HCT116 (cell line): Measurements from ENCODE around the gene ENPP6. TPM values are rescaled to one million over a fixed set of nuclear protein-coding genes. Genes with fewer than 3 reads are reported as not detected.

Source experiments
- ATAC-seq: fragments of 200-7000 bp; cut with Tn5 transposase; 2 replicates; pipeline ENCODE4 v1.9.1; 2020; ENCODE audit warnings: mild to moderate bottlenecking, moderate library complexity
- BruUV-seq: library from RNA; stranded (reverse); fragments of 400-500 nt; replicated peaks from 2 replicates; lab custom pipeline; 2021; lab: Mats Ljungman, UMichigan
- CTCF ChIA-PET: fragments of 300-600 bp; sonication (Branson Sonifier 250); formaldehyde crosslinking; loops from one replicate; lab custom pipeline; 2021; ENCODE audit warnings: antibody characterized with exemption; lab: Charles Lee
- POLR2A ChIA-PET: fragments of 300-600, 350-600 bp; sonication (Branson Sonifier 250); formaldehyde crosslinking; loops from one replicate; lab custom pipeline; 2021; ENCODE audit warnings: antibody characterized with exemption; lab: Charles Lee
- RAD21 ChIA-PET, 2 experiments: fragments of 300-600 bp; sonication (Branson Sonifier 250); formaldehyde crosslinking; loops; one replicate each; lab custom pipeline; 2023; ENCODE audit warnings: low total read pairs in 2 of 2; ENCODE audit not compliant: uncharacterized antibody in 2 of 2, unreplicated experiment in 2 of 2, low non-redundant PET in 1 of 2; lab: Charles Lee
- DNase-seq: peaks from one replicate; pipeline ENCODE4 v3.0.0-alpha.2; 2010; ENCODE audit warnings: low read depth, low spot score
- H2AFZ ChIP-seq: fragments of 200-600 bp; shearing (Covaris generic), sonication (generic); 2 replicates; pipeline ENCODE4 v1.6.1; 2017; ENCODE audit warnings: low read depth, mixed run types, mixed read lengths, antibody characterized with exemption, low read length; ENCODE audit not compliant: poor library complexity, severe bottlenecking
- H3K27ac ChIP-seq: 2 replicates; pipeline ENCODE4 v1.5.1; 2012; ENCODE audit warnings: low read depth, low read length
- H3K27me3 ChIP-seq: fragments of 200-600 bp; sonication (generic); 2 replicates; pipeline ENCODE4 v1.6.1; 2016; ENCODE audit warnings: mixed run types, low read length, mixed read lengths; ENCODE audit not compliant: insufficient read depth
- H3K36me3 ChIP-seq, 2 experiments: fragments of 200-500 bp in 1 of 2; fragments of 200-600 bp in 1 of 2; sonication (Bioruptor generic) in 1 of 2; sonication (generic) in 1 of 2; 2 replicates each; pipeline versions ENCODE4 v1.5.1 to v1.6.1; 2014 to 2016; ENCODE audit warnings: low read length in 2 of 2, inconsistent platforms in 1 of 2, mixed read lengths in 1 of 2, mixed run types in 1 of 2; ENCODE audit not compliant: insufficient read depth in 2 of 2, control insufficient read depth in 1 of 2
- H3K4me1 ChIP-seq, 2 experiments: fragments of 200-600 bp in 1 of 2; sonication (generic) in 1 of 2; 2 replicates each; pipeline versions ENCODE4 v1.5.1 to v1.6.1; 2012 to 2017; ENCODE audit warnings: low read length in 2 of 2, inconsistent platforms in 1 of 2, mild to moderate bottlenecking in 1 of 2, mixed read lengths in 1 of 2, mixed run types in 1 of 2, moderate library complexity in 1 of 2; ENCODE audit not compliant: insufficient read depth in 2 of 2, control insufficient read depth in 1 of 2
- H3K4me2 ChIP-seq: fragments of 200-600 bp; sonication (generic); 2 replicates; pipeline ENCODE4 v1.6.1; 2017; ENCODE audit warnings: mixed run types, low read length, mixed read lengths
- H3K4me3 ChIP-seq, 2 experiments: fragments of 200-600 bp in 1 of 2; sonication (generic) in 1 of 2; replicated peaks in 1 of 2; 2 replicates each; pipeline ENCODE4 v1.5.1; 2011 to 2016; ENCODE audit warnings: low read length in 2 of 2, control low read depth in 1 of 2, low read depth in 1 of 2, mild to moderate bottlenecking in 1 of 2, mixed read lengths in 1 of 2, mixed run types in 1 of 2
- H3K79me2 ChIP-seq: fragments of 200-600 bp; sonication (generic); 2 replicates; pipeline ENCODE4 v1.6.1; 2017; ENCODE audit warnings: mild to moderate bottlenecking, mixed run types, low read length, moderate library complexity, mixed read lengths; ENCODE audit not compliant: insufficient read depth
- H3K9ac ChIP-seq: fragments of 200-600 bp; sonication (generic); 2 replicates; pipeline ENCODE4 v1.6.1; 2016; ENCODE audit warnings: low read length, mixed read lengths
- H3K9me2 ChIP-seq: fragments of 200-600 bp; sonication (generic), shearing (Covaris generic); 2 replicates; pipeline ENCODE4 v1.6.1; 2017; ENCODE audit warnings: mixed run types, mild to moderate bottlenecking, moderate library complexity; ENCODE audit not compliant: insufficient read depth
- H3K9me3 ChIP-seq, 2 experiments: fragments of 200-500 bp in 1 of 2; fragments of 200-600 bp in 1 of 2; sonication (Bioruptor generic) in 1 of 2; sonication (generic) in 1 of 2; 2 replicates each; pipeline ENCODE4 v1.6.1; 2014 to 2017; ENCODE audit warnings: low read length in 2 of 2, mixed read lengths in 2 of 2, inconsistent platforms in 1 of 2, low read depth in 1 of 2, mild to moderate bottlenecking in 1 of 2, mixed run types in 1 of 2, moderate library complexity in 1 of 2; ENCODE audit not compliant: control insufficient read depth in 1 of 2, insufficient read depth in 1 of 2
- H4K20me1 ChIP-seq: fragments of 200-600 bp; sonication (generic), shearing (Covaris generic); 2 replicates; pipeline ENCODE4 v1.6.1; 2017; ENCODE audit warnings: mixed run types, mild to moderate bottlenecking, moderate library complexity; ENCODE audit not compliant: insufficient read depth
- CEBPB ChIP-seq: IDR thresholded peaks from 2 replicates; pipeline ENCODE4 v1.6.1; 2012; ENCODE audit warnings: low read depth
- EGR1 ChIP-seq: IDR thresholded peaks from 2 replicates; pipeline ENCODE4 v1.6.1; 2012; ENCODE audit warnings: low read depth
- FOSL1 ChIP-seq: IDR thresholded peaks from 2 replicates; pipeline ENCODE4 v1.6.1; 2012; ENCODE audit warnings: low read depth
- POLR2A ChIP-seq: IDR thresholded peaks from 2 replicates; pipeline ENCODE4 v1.7.0; 2011; ENCODE audit warnings: borderline replicate concordance; ENCODE audit not compliant: insufficient read depth, insufficient read length; ENCODE audit errors: extremely low read depth
- SIN3A ChIP-seq: IDR thresholded peaks from 2 replicates; pipeline ENCODE4 v1.6.1; 2012; ENCODE audit warnings: low read depth
- SP1 ChIP-seq: IDR thresholded peaks from 2 replicates; pipeline ENCODE4 v1.6.1; 2012; ENCODE audit warnings: low read depth
- SRF ChIP-seq: IDR thresholded peaks from 2 replicates; pipeline ENCODE4 v1.6.1; 2012; ENCODE audit warnings: low read depth
- YY1 ChIP-seq: IDR thresholded peaks from 2 replicates; pipeline ENCODE4 v1.6.1; 2011; ENCODE audit warnings: low read length, low read depth, moderate library complexity, mild to moderate bottlenecking; ENCODE audit not compliant: insufficient replicate concordance; ENCODE audit errors: extremely low read depth
- ZNF274 ChIP-seq: fragments of 200-500 bp; sonication (Bioruptor generic); IDR thresholded peaks from 2 replicates; pipeline ENCODE4 v1.6.1; 2014; ENCODE audit warnings: mild to moderate bottlenecking, low read depth, low read length, inconsistent platforms
- intact Hi-C: fragments of 100-400 bp; cut with micrococcal nuclease; formaldehyde crosslinking; loops from 2 replicates; pipeline ENCODE4 v1.10.0; 2022
- total RNA-seq: library from RNA; stranded (reverse); gene quantifications from one replicate; pipeline ENCODE4 v1.2.1, GENCODE V29; 2021; ENCODE audit not compliant: unreplicated experiment
- TF ChIP-seq, protein P1 (sequence below): IDR thresholded peaks from 2 replicates; pipeline ENCODE4 v1.6.1; 2012
- TF ChIP-seq, protein P2 (sequence below): IDR thresholded peaks from 2 replicates; pipeline ENCODE4 v1.6.1; 2012
- TF ChIP-seq, protein P3 (sequence below), 3 experiments: fragments of 200-600 bp in 1 of 3; sonication (generic) in 1 of 3; IDR thresholded peaks in 2 of 3; conservative IDR thresholded peaks in 1 of 3; 2 replicates each; pipeline ENCODE4 v1.5.1; 2012 to 2017; ENCODE audit warnings: low read depth in 2 of 3, low read length in 2 of 3, antibody characterized with exemption in 1 of 3, borderline replicate concordance in 1 of 3, control low read depth in 1 of 3, mild to moderate bottlenecking in 1 of 3, mixed read lengths in 1 of 3, mixed run types in 1 of 3, moderate library complexity in 1 of 3; ENCODE audit not compliant: insufficient read depth in 1 of 3

The ENPP6 gene
- total RNA-seq, 1 experiment from 2014 or later: not detected

DNA sequence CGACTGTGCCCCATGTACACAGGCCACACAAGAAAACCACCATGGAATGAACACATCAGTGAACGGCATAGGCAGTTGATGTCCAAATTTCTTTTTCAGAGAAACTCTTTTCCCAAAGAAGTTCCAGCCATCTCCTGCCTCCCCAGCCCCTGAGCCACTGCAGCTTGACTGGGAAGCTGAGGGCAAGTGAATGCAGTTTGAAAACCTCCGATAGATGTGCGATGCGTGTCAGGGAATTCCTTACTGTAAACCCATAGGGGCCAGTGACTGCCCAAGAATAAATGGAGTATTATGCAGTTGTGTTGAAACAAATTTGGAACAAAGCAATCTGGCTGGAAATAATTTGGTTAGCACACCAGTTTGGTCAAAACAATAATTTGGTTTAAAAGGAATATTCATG lies 72.1 kb downstream of the ENPP6 start:
- no peaks in the 10 kb centered on the region for H3K27me3 ChIP-seq
- CTCF ChIA-PET: no interaction called here
- H3K4me2 ChIP-seq: no peak overlapping the region
- POLR2A ChIA-PET: no interaction called here
- H4K20me1 ChIP-seq: no peaks in the 10 kb centered on the region
- H3K36me3 ChIP-seq: no peaks in the 10 kb centered on the region
- H3K9ac ChIP-seq: no peak overlapping the region
- H2AFZ ChIP-seq: no peak overlapping the region
- no peaks in the 10 kb centered on the region for H3K79me2 ChIP-seq
- no peaks in the 10 kb centered on the region for H3K4me1 ChIP-seq
- RAD21 ChIA-PET: no interaction called here
- no peak for ATAC-seq
- DNase-seq: no peak
- no peak overlapping the region for H3K27ac ChIP-seq
- TF ChIP-seq POLR2A (no peak), ZNF274 (no peak), SRF (no peak), SIN3A (no peak), FOSL1 (no peak), YY1 (no peak), SP1 (no peak)
- TF ChIP-seq, protein P1, sequence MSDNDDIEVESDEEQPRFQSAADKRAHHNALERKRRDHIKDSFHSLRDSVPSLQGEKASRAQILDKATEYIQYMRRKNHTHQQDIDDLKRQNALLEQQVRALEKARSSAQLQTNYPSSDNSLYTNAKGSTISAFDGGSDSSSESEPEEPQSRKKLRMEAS: no peak
- TF ChIP-seq, protein P2, sequence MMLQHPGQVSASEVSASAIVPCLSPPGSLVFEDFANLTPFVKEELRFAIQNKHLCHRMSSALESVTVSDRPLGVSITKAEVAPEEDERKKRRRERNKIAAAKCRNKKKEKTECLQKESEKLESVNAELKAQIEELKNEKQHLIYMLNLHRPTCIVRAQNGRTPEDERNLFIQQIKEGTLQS: no peak
- TF ChIP-seq, all 23 proteins: peak for 0
- Histone ChIP-seq H3K4me3 (no peak overlapping the region), H3K9me2 (no peaks in the 10 kb centered on the region), H3K9me3 (no peaks in the 10 kb centered on the region)
- intact Hi-C loops: no loop called here
- no TSS peak for BruUV-seq

DNA sequence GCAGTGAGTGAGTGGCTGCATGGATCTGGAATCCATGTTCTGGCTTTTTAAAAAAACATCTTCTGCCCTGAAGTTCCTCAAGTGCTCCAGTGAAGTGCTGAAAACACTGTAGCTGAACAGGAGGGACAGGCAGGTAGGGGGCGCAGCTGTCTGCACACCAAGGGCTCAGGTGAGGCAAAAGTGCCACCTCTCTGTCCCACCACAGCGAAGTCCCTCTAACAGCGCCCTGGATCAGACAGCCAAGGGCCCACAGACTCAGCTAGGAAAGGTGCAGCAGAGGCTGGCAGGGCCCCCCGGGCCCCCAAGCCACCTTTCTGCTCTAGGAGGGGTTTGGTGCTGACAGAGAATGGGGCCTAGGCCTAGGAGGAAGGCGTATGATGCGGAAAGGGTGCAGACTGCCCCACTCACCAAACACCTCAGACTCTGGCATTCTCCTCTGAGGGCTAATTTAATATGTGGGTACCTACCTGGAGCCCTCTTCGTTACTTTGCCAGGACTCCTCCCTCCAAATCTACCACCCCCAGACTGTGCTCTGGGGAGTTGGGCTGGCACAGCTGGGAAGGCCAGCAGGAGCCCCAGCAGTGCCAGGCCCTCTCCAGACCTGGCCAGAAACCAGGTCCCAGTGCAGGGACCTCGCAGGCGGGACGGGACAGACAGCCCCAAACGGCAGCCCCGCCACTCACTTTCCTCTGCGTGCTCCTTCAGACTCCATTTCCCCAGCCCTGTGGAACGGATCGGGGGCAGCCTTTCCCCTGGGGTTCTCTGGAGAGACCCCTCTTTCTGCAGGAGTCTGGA lies 73.7 kb downstream of the ENPP6 start:
- CTCF ChIA-PET: no interaction called here

More for the DNA sequence above, 73.7 kb downstream of the ENPP6 start:
- peak; percentile 74 for ATAC-seq
- ChIA-PET RAD21 (no interaction called here), POLR2A (no interaction called here)
- no TSS peak for BruUV-seq
- Histone ChIP-seq H3K4me2 (no peak overlapping the region), H3K9me3 (no peaks in the 10 kb centered on the region), H2AFZ (no peak overlapping the region), H3K4me1 (no peaks in the 10 kb centered on the region), H3K4me3 (no peak overlapping the region), H3K36me3 (no peaks in the 10 kb centered on the region), H3K79me2 (no peaks in the 10 kb centered on the region), H3K27me3 (no peaks in the 10 kb centered on the region), H3K27ac (no peak overlapping the region), H4K20me1 (no peaks in the 10 kb centered on the region), H3K9ac (no peak overlapping the region)
- intact Hi-C loops: no loop called here
- DNase-seq: no peak
- TF ChIP-seq CEBPB (no peak), EGR1 (no peak)
- TF ChIP-seq, protein P3, sequence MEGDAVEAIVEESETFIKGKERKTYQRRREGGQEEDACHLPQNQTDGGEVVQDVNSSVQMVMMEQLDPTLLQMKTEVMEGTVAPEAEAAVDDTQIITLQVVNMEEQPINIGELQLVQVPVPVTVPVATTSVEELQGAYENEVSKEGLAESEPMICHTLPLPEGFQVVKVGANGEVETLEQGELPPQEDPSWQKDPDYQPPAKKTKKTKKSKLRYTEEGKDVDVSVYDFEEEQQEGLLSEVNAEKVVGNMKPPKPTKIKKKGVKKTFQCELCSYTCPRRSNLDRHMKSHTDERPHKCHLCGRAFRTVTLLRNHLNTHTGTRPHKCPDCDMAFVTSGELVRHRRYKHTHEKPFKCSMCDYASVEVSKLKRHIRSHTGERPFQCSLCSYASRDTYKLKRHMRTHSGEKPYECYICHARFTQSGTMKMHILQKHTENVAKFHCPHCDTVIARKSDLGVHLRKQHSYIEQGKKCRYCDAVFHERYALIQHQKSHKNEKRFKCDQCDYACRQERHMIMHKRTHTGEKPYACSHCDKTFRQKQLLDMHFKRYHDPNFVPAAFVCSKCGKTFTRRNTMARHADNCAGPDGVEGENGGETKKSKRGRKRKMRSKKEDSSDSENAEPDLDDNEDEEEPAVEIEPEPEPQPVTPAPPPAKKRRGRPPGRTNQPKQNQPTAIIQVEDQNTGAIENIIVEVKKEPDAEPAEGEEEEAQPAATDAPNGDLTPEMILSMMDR (IDR thresholded peaks at IDR 0.05 in 2 of 3, conservative IDR thresholded peaks at IDR 0.05 in 1 of 3; ENCODE audit: borderline replicate concordance in 1 of 3, insufficient read depth in 1 of 3, low read depth in 2 of 3, low read length in 2 of 3): peak; percentile 3 to 36 (median 24); a peak in 3 of 6 replicates
- TF ChIP-seq, all 23 proteins: peak for 1
- no peaks in the 10 kb centered on the region for H3K9me2 ChIP-seq
